ENCODE results near the gene WWOX.

The WWOX gene

GRCh38 chr16:78945336-78945735 is 845.9 kb downstream of the WWOX start:
- no peak overlapping the region for H2BK5ac ChIP-seq (ENCODE audit: low read depth, low read length, poor library complexity)

GRCh38 chr16:78946556-78946955 is 847.1 kb downstream of the WWOX start:
- Histone ChIP-seq H3K79me1 (ENCODE audit: low read length) (peaks cover 2% of the 10 kb centered on the region), H3K23ac (ENCODE audit: low read length) (no peak overlapping the region), H4K8ac (ENCODE audit: low read depth, low read length) (no peak overlapping the region), H3K9ac (ENCODE audit: low read length) (no peak overlapping the region), H3K14ac (ENCODE audit: low read length) (no peak overlapping the region), H2AFZ (ENCODE audit: insufficient read depth, low read length, poor library complexity) (no peak overlapping the region), H3K4ac (ENCODE audit: low read depth, low read length) (no peak overlapping the region), H3K4me1 (ENCODE audit: control insufficient read depth in 1 of 2, insufficient read depth in 2 of 2, low read length in 2 of 2) (peaks cover 0 to 7% of the 10 kb centered on the region in 2 experiments), H3K9me3 (ENCODE audit: insufficient read depth, low read depth, low read length) (no peaks in the 10 kb centered on the region), H3K4me2 (ENCODE audit: low read length) (no peak overlapping the region), H3K27ac (ENCODE audit: low read depth, low read length) (no peak overlapping the region), H4K12ac (ENCODE audit: low read depth, low read length) (no peak overlapping the region), H3K36me3 (ENCODE audit: control insufficient read depth in 1 of 2, insufficient read depth in 2 of 2, low read length in 2 of 2) (no peaks in the 10 kb centered on the region), H2BK12ac (ENCODE audit: low read length) (no peak overlapping the region), H4K91ac (ENCODE audit: low read depth, low read length) (no peak overlapping the region), H3K4me3 (ENCODE audit: low read depth, low read length) (peak overlapping the region; percentile 42), H3K27me3 (ENCODE audit: insufficient read depth, low read length) (no peaks in the 10 kb centered on the region), H2BK5ac (ENCODE audit: low read depth, low read length, poor library complexity) (no peak overlapping the region), H3K79me2 (ENCODE audit: control insufficient read depth, insufficient read depth, low read length, poor library complexity) (no peaks in the 10 kb centered on the region), H2BK120ac (ENCODE audit: insufficient read depth, low read length, poor library complexity) (no peak overlapping the region), H3K18ac (ENCODE audit: low read length) (no peak overlapping the region), H2AK5ac (ENCODE audit: low read length) (no peak overlapping the region)
- no CpG with 5 or more reads among the region's 11 CpGs for WGBS (ENCODE audit: extremely low coverage, insufficient coverage, insufficient read length)
- DNase-seq: no peak

More at GRCh38 chr16:78945336-78945735, 845.9 kb downstream of the WWOX start:
- H3K9ac ChIP-seq (ENCODE audit: low read length): no peak overlapping the region
- no peak overlapping the region for H3K4ac ChIP-seq (ENCODE audit: low read depth, low read length)
- H3K14ac ChIP-seq (ENCODE audit: low read length): no peak overlapping the region
- H3K36me3 ChIP-seq (ENCODE audit: control insufficient read depth in 1 of 2, insufficient read depth in 2 of 2, low read length in 2 of 2): no peaks in the 10 kb centered on the region
- no peak overlapping the region for H4K12ac ChIP-seq (ENCODE audit: low read depth, low read length)
- H3K9me3 ChIP-seq (ENCODE audit: insufficient read depth, low read depth, low read length): no peaks in the 10 kb centered on the region
- no peak overlapping the region for H3K4me3 ChIP-seq (ENCODE audit: low read depth, low read length)
- no peak overlapping the region for H3K4me2 ChIP-seq (ENCODE audit: low read length)
- no peak overlapping the region for H2BK120ac ChIP-seq (ENCODE audit: insufficient read depth, low read length, poor library complexity)
- H3K27me3 ChIP-seq (ENCODE audit: insufficient read depth, low read length): no peaks in the 10 kb centered on the region
- H3K27ac ChIP-seq (ENCODE audit: low read depth, low read length): no peak overlapping the region
- H2BK12ac ChIP-seq (ENCODE audit: low read length): no peak overlapping the region
- H3K23ac ChIP-seq (ENCODE audit: low read length): no peak overlapping the region
- no peak overlapping the region for H2AK5ac ChIP-seq (ENCODE audit: low read length)
- H3K79me2 ChIP-seq (ENCODE audit: control insufficient read depth, insufficient read depth, low read length, poor library complexity): no peaks in the 10 kb centered on the region
- no peak overlapping the region for H3K18ac ChIP-seq (ENCODE audit: low read length)
- H3K4me1 ChIP-seq (ENCODE audit: control insufficient read depth in 1 of 2, insufficient read depth in 2 of 2, low read length in 2 of 2): peaks cover 0 to 7% of the 10 kb centered on the region in 2 experiments
- no peak overlapping the region for H2AFZ ChIP-seq (ENCODE audit: insufficient read depth, low read length, poor library complexity)
- no peak overlapping the region for H4K8ac ChIP-seq (ENCODE audit: low read depth, low read length)
- H4K91ac ChIP-seq (ENCODE audit: low read depth, low read length): no peak overlapping the region
- WGBS (ENCODE audit: extremely low coverage, insufficient coverage, insufficient read length): no CpG with 5 or more reads among the region's 2 CpGs
- no peak for DNase-seq
- H3K79me1 ChIP-seq (ENCODE audit: low read length): peaks cover 2% of the 10 kb centered on the region

GRCh38 chr16:78950768-78951167 is 851.3 kb downstream of the WWOX start:
- Histone ChIP-seq H4K91ac (ENCODE audit: low read depth, low read length) (no peak overlapping the region), H3K4me2 (ENCODE audit: low read length) (no peak overlapping the region), H3K14ac (ENCODE audit: low read length) (no peak overlapping the region), H2BK120ac (ENCODE audit: insufficient read depth, low read length, poor library complexity) (no peak overlapping the region), H3K9ac (ENCODE audit: low read length) (no peak overlapping the region), H3K4me1 (ENCODE audit: control insufficient read depth in 1 of 2, insufficient read depth in 2 of 2, low read length in 2 of 2) (peaks cover 0 to 3% of the 10 kb centered on the region in 2 experiments), H3K27ac (ENCODE audit: low read depth, low read length) (no peak overlapping the region), H2AFZ (ENCODE audit: insufficient read depth, low read length, poor library complexity) (no peak overlapping the region), H3K4me3 (ENCODE audit: low read depth, low read length) (no peak overlapping the region), H2BK12ac (ENCODE audit: low read length) (no peak overlapping the region), H4K12ac (ENCODE audit: low read depth, low read length) (no peak overlapping the region), H2AK5ac (ENCODE audit: low read length) (no peak overlapping the region), H3K9me3 (ENCODE audit: insufficient read depth, low read depth, low read length) (no peaks in the 10 kb centered on the region), H3K79me1 (ENCODE audit: low read length) (no peaks in the 10 kb centered on the region), H3K18ac (ENCODE audit: low read length) (no peak overlapping the region), H3K27me3 (ENCODE audit: insufficient read depth, low read length) (no peaks in the 10 kb centered on the region), H2BK5ac (ENCODE audit: low read depth, low read length, poor library complexity) (no peak overlapping the region), H3K23ac (ENCODE audit: low read length) (no peak overlapping the region), H3K36me3 (ENCODE audit: control insufficient read depth in 1 of 2, insufficient read depth in 2 of 2, low read length in 2 of 2) (no peaks in the 10 kb centered on the region), H3K79me2 (ENCODE audit: control insufficient read depth, insufficient read depth, low read length, poor library complexity) (no peaks in the 10 kb centered on the region), H3K4ac (ENCODE audit: low read depth, low read length) (no peak overlapping the region), H4K8ac (ENCODE audit: low read depth, low read length) (no peak overlapping the region)
- no peak for DNase-seq
- no CpG with 5 or more reads among the region's 3 CpGs for WGBS (ENCODE audit: extremely low coverage, insufficient coverage, insufficient read length)

- no peak overlapping the region for H3K4me3 ChIP-seq (ENCODE audit: low read depth, low read length)
- no peak overlapping the region for H2AFZ ChIP-seq (ENCODE audit: insufficient read depth, low read length, poor library complexity)
- H4K91ac ChIP-seq (ENCODE audit: low read depth, low read length): no peak overlapping the region
- H3K4me2 ChIP-seq (ENCODE audit: low read length): no peak overlapping the region
- H3K36me3 ChIP-seq (ENCODE audit: control insufficient read depth in 1 of 2, insufficient read depth in 2 of 2, low read length in 2 of 2): no peaks in the 10 kb centered on the region
- H4K12ac ChIP-seq (ENCODE audit: low read depth, low read length): no peak overlapping the region
- DNase-seq: no peak
- H2AK5ac ChIP-seq (ENCODE audit: low read length): no peak overlapping the region
- H3K79me2 ChIP-seq (ENCODE audit: control insufficient read depth, insufficient read depth, low read length, poor library complexity): no peaks in the 10 kb centered on the region
- no peak overlapping the region for H2BK12ac ChIP-seq (ENCODE audit: low read length)
- H3K79me1 ChIP-seq (ENCODE audit: low read length): no peaks in the 10 kb centered on the region
- H3K27ac ChIP-seq (ENCODE audit: low read depth, low read length): no peak overlapping the region
- H3K4me1 ChIP-seq (ENCODE audit: control insufficient read depth in 1 of 2, insufficient read depth in 2 of 2, low read length in 2 of 2): no peaks in the 10 kb centered on the region
- no peaks in the 10 kb centered on the region for H3K9me3 ChIP-seq (ENCODE audit: insufficient read depth, low read depth, low read length)
- H3K23ac ChIP-seq (ENCODE audit: low read length): no peak overlapping the region
- H4K8ac ChIP-seq (ENCODE audit: low read depth, low read length): no peak overlapping the region
- H3K27me3 ChIP-seq (ENCODE audit: insufficient read depth, low read length): no peaks in the 10 kb centered on the region
- no CpG with 5 or more reads among the region's 7 CpGs for WGBS (ENCODE audit: extremely low coverage, insufficient coverage, insufficient read length)
- H2BK5ac ChIP-seq (ENCODE audit: low read depth, low read length, poor library complexity): no peak overlapping the region
- H3K14ac ChIP-seq (ENCODE audit: low read length): no peak overlapping the region
- no peak overlapping the region for H3K18ac ChIP-seq (ENCODE audit: low read length)
- no peak overlapping the region for H3K4ac ChIP-seq (ENCODE audit: low read depth, low read length)
- no peak overlapping the region for H3K9ac ChIP-seq (ENCODE audit: low read length)
- H2BK120ac ChIP-seq (ENCODE audit: insufficient read depth, low read length, poor library complexity): no peak overlapping the region
Observed at GRCh38 chr16:78952630-78953029, 853.2 kb downstream of the WWOX start.
